HG03354 (cell line): ENCODE results near the gene PSD4.

Experiments used
- ATAC-seq: cut with Tn5 transposase; IDR thresholded peaks from one replicate; pipeline ENCODE4 v1.9.1; 2021; ENCODE audit warnings: mild to moderate bottlenecking; ENCODE audit not compliant: unreplicated experiment, poor library complexity, severe bottlenecking

Gene PSD4

GRCh38 chr2:113252047-113252590 is 78.3 kb downstream of the PSD4 start:
- ATAC-seq, result no peak

GRCh38 chr2:113253453-113253852 is 79.7 kb downstream of the PSD4 start:
- ATAC-seq, result no peak

GRCh38 chr2:113255140-113256070 is 81.6 kb downstream of the PSD4 start:
- no peak for ATAC-seq

GRCh38 chr2:113257516-113258264 is 83.9 kb downstream of the PSD4 start:
- ATAC-seq, result no peak

- ATAC-seq, result no peak
These were observed 84.8 kb downstream of the PSD4 start for GRCh38 chr2:113258471-113259147.
